WTC11 (cell line): Measurements from ENCODE around the gene LRRC10B. TPM values are rescaled to one million over a fixed set of nuclear protein-coding genes. Genes with fewer than 3 reads are reported as not detected.

Experiments
- ATAC-seq: fragments of 200-7000 bp; cut with Tn5 transposase; 2 replicates; pipeline ENCODE4 v1.10.0; 2021; ENCODE audit warnings: mild to moderate bottlenecking, moderate library complexity
- CTCF ChIA-PET: fragments of 300-600 bp; sonication (Branson Sonifier 250); formaldehyde crosslinking; loops from one replicate; lab custom pipeline; 2021; ENCODE audit warnings: antibody characterized with exemption; lab: Charles Lee
- POLR2A ChIA-PET: fragments of 350-600 bp; sonication (Branson Sonifier 250); formaldehyde crosslinking; loops from one replicate; lab custom pipeline; 2021; ENCODE audit warnings: antibody characterized with exemption; lab: Charles Lee
- DNase-seq: peaks from one replicate; pipeline ENCODE4 v3.0.0; 2021; ENCODE audit warnings: low spot score
- H3K27ac Mint-ChIP-seq: 2 replicates; pipeline ENCODE4 v1.8.0; 2021; ENCODE audit warnings: mixed read lengths
- H3K27me3 Mint-ChIP-seq: 2 replicates; pipeline ENCODE4 v1.8.0; 2021; ENCODE audit warnings: low read depth, mild to moderate bottlenecking, moderate library complexity, mixed read lengths
- H3K36me3 Mint-ChIP-seq: 2 replicates; pipeline ENCODE4 v1.8.0; 2021; ENCODE audit warnings: mixed read lengths
- H3K4me1 Mint-ChIP-seq: 2 replicates; pipeline ENCODE4 v1.8.0; 2022; ENCODE audit warnings: mixed read lengths
- H3K4me3 Mint-ChIP-seq: 2 replicates; pipeline ENCODE4 v1.8.0; 2021; ENCODE audit warnings: mild to moderate bottlenecking, moderate library complexity, mixed read lengths
- H3K9me3 Mint-ChIP-seq: 2 replicates; pipeline ENCODE4 v1.8.0; 2021; ENCODE audit warnings: mixed read lengths
- ATF6 ChIP-seq: sonication (generic); formaldehyde crosslinking; IDR thresholded peaks from 2 replicates; pipeline ENCODE4 v1.8.1; 2023; ENCODE audit warnings: mild to moderate bottlenecking, missing genetic modification reagents
- ESRRA ChIP-seq: sonication (generic); formaldehyde crosslinking; IDR thresholded peaks from 2 replicates; pipeline ENCODE4 v1.8.1; 2022; ENCODE audit warnings: mild to moderate bottlenecking, missing genetic modification reagents, borderline replicate concordance
- FOXJ3 ChIP-seq: sonication (generic); formaldehyde crosslinking; IDR thresholded peaks from 2 replicates; pipeline ENCODE4 v1.9.0; 2021; ENCODE audit warnings: missing genetic modification reagents, mild to moderate bottlenecking, borderline replicate concordance
- GRHL2 ChIP-seq: fragments of 250-450 bp; sonication (Bioruptor Pico); IDR thresholded peaks from 2 replicates; pipeline ENCODE4 v1.8.0; 2022; ENCODE audit warnings: mild to moderate bottlenecking, moderate library complexity; ENCODE audit not compliant: insufficient replicate concordance, severe bottlenecking
- JUN ChIP-seq: sonication (generic); formaldehyde crosslinking; IDR thresholded peaks from 2 replicates; pipeline ENCODE4 v1.8.0; 2023; ENCODE audit warnings: mild to moderate bottlenecking, missing genetic modification reagents
- NFE2L1 ChIP-seq: sonication (generic); formaldehyde crosslinking; IDR thresholded peaks from 2 replicates; pipeline ENCODE4 v1.8.1; 2023; ENCODE audit warnings: missing genetic modification reagents
- NR1H2 ChIP-seq: sonication (generic); formaldehyde crosslinking; IDR thresholded peaks from 2 replicates; pipeline ENCODE4 v1.9.0; 2021; ENCODE audit warnings: mild to moderate bottlenecking, moderate library complexity, missing genetic modification reagents
- SOX15 ChIP-seq: fragments of 250-450 bp; sonication (Bioruptor Pico); IDR thresholded peaks from 2 replicates; pipeline ENCODE4 v1.9.0; 2021; ENCODE audit warnings: mild to moderate bottlenecking
- TEAD4 ChIP-seq: sonication (generic); formaldehyde crosslinking; IDR thresholded peaks from 2 replicates; pipeline ENCODE4 v1.8.0; 2022; ENCODE audit warnings: mild to moderate bottlenecking, missing genetic modification reagents
- TP53 ChIP-seq: sonication (generic); formaldehyde crosslinking; IDR thresholded peaks from 2 replicates; pipeline ENCODE4 v1.8.1; 2023; ENCODE audit warnings: mild to moderate bottlenecking, missing genetic modification reagents
- USF2 ChIP-seq: sonication (generic); formaldehyde crosslinking; IDR thresholded peaks from 2 replicates; pipeline ENCODE4 v1.8.1; 2023; ENCODE audit warnings: mild to moderate bottlenecking, missing genetic modification reagents, moderate library complexity
- ZNF317 ChIP-seq: sonication (generic); formaldehyde crosslinking; IDR thresholded peaks from 2 replicates; pipeline ENCODE4 v1.8.1; 2023; ENCODE audit warnings: low read depth, mild to moderate bottlenecking, moderate library complexity, missing genetic modification reagents, borderline replicate concordance
- ZNF423 ChIP-seq: fragments of 250-450 bp; sonication (Bioruptor Pico); IDR thresholded peaks from 2 replicates; pipeline ENCODE4 v2.1.2; 2022; ENCODE audit warnings: mild to moderate bottlenecking, moderate library complexity
- ZNF512 ChIP-seq: sonication (generic); formaldehyde crosslinking; IDR thresholded peaks from 2 replicates; pipeline ENCODE4 v1.8.1; 2022; ENCODE audit warnings: missing genetic modification reagents, borderline replicate concordance
- ZNF671 ChIP-seq: fragments of 250-450 bp; sonication (Bioruptor Pico); IDR thresholded peaks from 2 replicates; pipeline ENCODE4 v1.8.0; 2021; ENCODE audit warnings: mild to moderate bottlenecking
- total RNA-seq: library from RNA; stranded (reverse); gene quantifications from 3 replicates; pipeline ENCODE4 v1.2.3, GENCODE V29; 2021
- TF ChIP-seq, protein P1 (sequence below): fragments of 200-600 bp; IDR thresholded peaks from 2 replicates; pipeline ENCODE4 v1.8.0; 2022; ENCODE audit warnings: antibody characterized with exemption
- TF ChIP-seq, protein P2 (sequence below): sonication (generic); formaldehyde crosslinking; IDR thresholded peaks from 2 replicates; pipeline ENCODE4 v1.8.0; 2022; ENCODE audit warnings: missing genetic modification reagents
- TF ChIP-seq, protein P3 (sequence below): sonication (generic); formaldehyde crosslinking; IDR thresholded peaks from 2 replicates; pipeline ENCODE4 v1.8.1; 2022; ENCODE audit warnings: mild to moderate bottlenecking, missing genetic modification reagents, moderate library complexity, borderline replicate concordance
- TF ChIP-seq, protein P4 (sequence below): sonication (generic); formaldehyde crosslinking; IDR thresholded peaks from 2 replicates; pipeline ENCODE4 v1.8.0; 2023; ENCODE audit warnings: missing genetic modification reagents

LRRC10B gene
- total RNA-seq, 1 experiment from 2014 or later: 1.5 TPM

DNA sequence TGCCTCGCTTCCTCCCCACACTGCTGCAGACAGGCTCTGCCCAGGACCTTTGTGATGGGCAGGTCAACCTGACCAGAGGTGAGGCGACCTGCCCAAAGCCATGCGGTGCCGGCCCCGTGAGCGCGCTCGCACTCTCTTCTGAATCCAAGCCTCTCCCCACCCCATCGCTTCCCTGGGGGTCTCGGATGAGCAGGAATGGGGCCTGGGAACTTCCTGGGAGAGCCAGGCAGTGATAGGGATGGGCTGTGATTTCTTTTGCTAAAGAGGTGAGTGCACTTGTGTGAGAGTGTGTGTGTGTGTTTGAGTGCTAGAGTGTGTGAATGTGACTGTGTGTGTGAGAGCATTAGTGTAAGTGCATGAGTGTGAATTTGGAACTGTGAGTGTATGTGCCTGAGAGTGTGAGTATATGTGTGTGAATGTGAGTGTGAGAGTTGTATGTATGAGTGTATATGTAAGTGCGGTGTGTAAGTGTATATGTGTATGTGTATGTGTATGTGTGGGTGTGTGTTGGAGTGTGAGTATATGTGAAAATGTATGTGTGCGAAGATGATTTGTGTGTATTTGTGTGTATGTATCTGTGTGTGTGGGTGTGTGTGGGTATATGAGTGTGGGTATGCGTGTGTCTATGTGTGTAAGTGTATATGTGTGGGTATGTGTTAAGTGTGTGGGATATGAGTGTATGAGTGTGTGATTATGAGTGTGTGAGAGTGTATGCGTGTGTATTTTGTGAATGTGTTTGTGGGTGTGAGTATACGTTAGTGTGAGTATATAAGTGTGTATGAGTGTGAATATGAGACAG lies 11.7 kb upstream of the LRRC10B start:
- Mint-ChIP-seq H3K36me3 (no peaks in the 10 kb centered on the region), H3K9me3 (no peaks in the 10 kb centered on the region), H3K27me3 (no peaks in the 10 kb centered on the region), H3K27ac (no peak overlapping the region), H3K4me1 (peaks cover 24% of the 10 kb centered on the region), H3K4me3 (no peak overlapping the region)
- CTCF ChIA-PET: no interaction called here
- ATAC-seq (no peak), DNase-seq (no peak)
- no peak for TF ChIP-seq FOXJ3 (CRISPR knock-in tag)
- TF ChIP-seq, protein P1, sequence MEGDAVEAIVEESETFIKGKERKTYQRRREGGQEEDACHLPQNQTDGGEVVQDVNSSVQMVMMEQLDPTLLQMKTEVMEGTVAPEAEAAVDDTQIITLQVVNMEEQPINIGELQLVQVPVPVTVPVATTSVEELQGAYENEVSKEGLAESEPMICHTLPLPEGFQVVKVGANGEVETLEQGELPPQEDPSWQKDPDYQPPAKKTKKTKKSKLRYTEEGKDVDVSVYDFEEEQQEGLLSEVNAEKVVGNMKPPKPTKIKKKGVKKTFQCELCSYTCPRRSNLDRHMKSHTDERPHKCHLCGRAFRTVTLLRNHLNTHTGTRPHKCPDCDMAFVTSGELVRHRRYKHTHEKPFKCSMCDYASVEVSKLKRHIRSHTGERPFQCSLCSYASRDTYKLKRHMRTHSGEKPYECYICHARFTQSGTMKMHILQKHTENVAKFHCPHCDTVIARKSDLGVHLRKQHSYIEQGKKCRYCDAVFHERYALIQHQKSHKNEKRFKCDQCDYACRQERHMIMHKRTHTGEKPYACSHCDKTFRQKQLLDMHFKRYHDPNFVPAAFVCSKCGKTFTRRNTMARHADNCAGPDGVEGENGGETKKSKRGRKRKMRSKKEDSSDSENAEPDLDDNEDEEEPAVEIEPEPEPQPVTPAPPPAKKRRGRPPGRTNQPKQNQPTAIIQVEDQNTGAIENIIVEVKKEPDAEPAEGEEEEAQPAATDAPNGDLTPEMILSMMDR: no peak
- no peak for TF ChIP-seq GRHL2
- TF ChIP-seq TEAD4 (CRISPR knock-in tag): no peak
- TF ChIP-seq USF2: no peak
- TF ChIP-seq JUN (CRISPR knock-in tag): no peak
- TF ChIP-seq, protein P2, sequence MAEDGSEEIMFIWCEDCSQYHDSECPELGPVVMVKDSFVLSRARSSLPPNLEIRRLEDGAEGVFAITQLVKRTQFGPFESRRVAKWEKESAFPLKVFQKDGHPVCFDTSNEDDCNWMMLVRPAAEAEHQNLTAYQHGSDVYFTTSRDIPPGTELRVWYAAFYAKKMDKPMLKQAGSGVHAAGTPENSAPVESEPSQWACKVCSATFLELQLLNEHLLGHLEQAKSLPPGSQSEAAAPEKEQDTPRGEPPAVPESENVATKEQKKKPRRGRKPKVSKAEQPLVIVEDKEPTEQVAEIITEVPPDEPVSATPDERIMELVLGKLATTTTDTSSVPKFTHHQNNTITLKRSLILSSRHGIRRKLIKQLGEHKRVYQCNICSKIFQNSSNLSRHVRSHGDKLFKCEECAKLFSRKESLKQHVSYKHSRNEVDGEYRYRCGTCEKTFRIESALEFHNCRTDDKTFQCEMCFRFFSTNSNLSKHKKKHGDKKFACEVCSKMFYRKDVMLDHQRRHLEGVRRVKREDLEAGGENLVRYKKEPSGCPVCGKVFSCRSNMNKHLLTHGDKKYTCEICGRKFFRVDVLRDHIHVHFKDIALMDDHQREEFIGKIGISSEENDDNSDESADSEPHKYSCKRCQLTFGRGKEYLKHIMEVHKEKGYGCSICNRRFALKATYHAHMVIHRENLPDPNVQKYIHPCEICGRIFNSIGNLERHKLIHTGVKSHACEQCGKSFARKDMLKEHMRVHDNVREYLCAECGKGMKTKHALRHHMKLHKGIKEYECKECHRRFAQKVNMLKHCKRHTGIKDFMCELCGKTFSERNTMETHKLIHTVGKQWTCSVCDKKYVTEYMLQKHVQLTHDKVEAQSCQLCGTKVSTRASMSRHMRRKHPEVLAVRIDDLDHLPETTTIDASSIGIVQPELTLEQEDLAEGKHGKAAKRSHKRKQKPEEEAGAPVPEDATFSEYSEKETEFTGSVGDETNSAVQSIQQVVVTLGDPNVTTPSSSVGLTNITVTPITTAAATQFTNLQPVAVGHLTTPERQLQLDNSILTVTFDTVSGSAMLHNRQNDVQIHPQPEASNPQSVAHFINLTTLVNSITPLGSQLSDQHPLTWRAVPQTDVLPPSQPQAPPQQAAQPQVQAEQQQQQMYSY (CRISPR knock-in tag): no peak
- TF ChIP-seq, protein P3, sequence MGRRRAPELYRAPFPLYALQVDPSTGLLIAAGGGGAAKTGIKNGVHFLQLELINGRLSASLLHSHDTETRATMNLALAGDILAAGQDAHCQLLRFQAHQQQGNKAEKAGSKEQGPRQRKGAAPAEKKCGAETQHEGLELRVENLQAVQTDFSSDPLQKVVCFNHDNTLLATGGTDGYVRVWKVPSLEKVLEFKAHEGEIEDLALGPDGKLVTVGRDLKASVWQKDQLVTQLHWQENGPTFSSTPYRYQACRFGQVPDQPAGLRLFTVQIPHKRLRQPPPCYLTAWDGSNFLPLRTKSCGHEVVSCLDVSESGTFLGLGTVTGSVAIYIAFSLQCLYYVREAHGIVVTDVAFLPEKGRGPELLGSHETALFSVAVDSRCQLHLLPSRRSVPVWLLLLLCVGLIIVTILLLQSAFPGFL (CRISPR knock-in tag): no peak
- TF ChIP-seq TP53 (CRISPR knock-in tag): no peak
- POLR2A ChIA-PET: no interaction called here

- Mint-ChIP-seq H3K4me1 (peaks cover 26% of the 10 kb centered on the region), H3K27me3 (peaks cover 3% of the 10 kb centered on the region; the same call in 1 of the 2 replicates), H3K4me3 (no peak overlapping the region), H3K27ac (no peak overlapping the region), H3K9me3 (no peaks in the 10 kb centered on the region), H3K36me3 (no peaks in the 10 kb centered on the region)
- ATAC-seq (no peak), DNase-seq (no peak)
- POLR2A ChIA-PET: no interaction called here
- CTCF ChIA-PET: interaction anchor here (0.9 to 4.0 kb wide), 2 partner anchors 19 to 34 kb away, joined by 3 to 41 read pairs; no protein-coding TSS in a partner anchor
- TF ChIP-seq ZNF317 (no peak), SOX15 (CRISPR knock-in tag) (no peak), USF2 (no peak), ATF6 (no peak), NR1H2 (no peak), ZNF512 (CRISPR knock-in tag) (no peak), ESRRA (CRISPR knock-in tag) (no peak), ZNF423 (no peak), ZNF671 (no peak), NFE2L1 (CRISPR knock-in tag) (no peak)
- TF ChIP-seq, protein P4, sequence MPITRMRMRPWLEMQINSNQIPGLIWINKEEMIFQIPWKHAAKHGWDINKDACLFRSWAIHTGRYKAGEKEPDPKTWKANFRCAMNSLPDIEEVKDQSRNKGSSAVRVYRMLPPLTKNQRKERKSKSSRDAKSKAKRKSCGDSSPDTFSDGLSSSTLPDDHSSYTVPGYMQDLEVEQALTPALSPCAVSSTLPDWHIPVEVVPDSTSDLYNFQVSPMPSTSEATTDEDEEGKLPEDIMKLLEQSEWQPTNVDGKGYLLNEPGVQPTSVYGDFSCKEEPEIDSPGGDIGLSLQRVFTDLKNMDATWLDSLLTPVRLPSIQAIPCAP (CRISPR knock-in tag): no peak
- TF ChIP-seq, protein P3 (CRISPR knock-in tag): no peak
Measured at GRCh38 chr11:61497473-61497872, 11.1 kb upstream of the LRRC10B start.
